Fibroblast of gingiva (primary cell): ENCODE data around the gene MAP4K3.

Experiments
- DNase-seq: peaks from one replicate; pipeline ENCODE4 v3.0.0-alpha.2; 2011; ENCODE audit warnings: low read depth

The MAP4K3 gene

DNA sequence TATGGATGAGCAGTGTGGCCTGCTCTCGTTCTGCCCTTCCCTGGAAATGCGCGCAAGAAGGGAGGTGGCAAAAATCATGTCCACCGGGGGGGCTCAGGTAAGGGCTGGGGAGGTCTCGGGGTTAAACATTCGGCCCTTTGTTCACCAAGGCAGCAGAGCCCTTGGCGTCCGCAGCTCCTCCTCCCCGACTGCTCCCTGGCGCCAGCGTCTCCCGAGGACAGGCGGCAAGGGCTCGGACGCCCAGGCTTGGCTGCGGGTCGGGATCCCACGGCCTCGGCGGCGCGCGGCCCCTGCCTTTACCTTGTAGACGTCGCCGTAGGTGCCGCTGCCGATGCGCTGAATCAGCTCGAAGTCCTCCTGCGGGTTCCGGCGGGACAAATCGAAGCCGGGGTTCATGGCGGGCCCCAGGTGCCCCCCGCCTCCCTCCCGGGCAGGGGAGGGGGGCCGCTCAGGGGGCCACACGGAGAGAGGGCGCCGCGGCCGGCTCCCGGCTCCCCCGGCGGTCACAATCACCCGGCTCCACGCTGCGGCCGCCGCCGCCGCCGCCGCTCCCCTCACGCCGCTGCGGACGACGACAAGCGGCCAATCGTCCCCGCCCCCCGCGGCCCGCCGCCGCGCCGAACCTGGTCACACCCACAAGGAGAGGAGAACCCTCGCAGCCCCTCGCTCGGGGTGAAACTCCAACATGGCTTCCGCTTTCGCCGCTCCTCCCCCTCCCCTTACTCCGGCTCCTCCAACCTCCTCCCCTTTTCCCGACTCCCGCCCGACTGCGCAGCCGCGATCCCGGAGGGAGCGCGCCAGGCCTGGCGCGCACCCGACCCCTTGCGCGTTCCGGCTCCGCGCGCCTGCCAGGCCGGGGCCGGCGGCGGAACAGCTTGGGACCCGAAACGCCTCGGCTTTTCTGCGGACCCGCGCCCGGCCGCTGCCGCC is at the start of gene MAP4K3:
Gene MAP4K3 (minus strand): TSS at position 694 of the 930 bp plus-strand sequence. CDS start 298 bp downstream, at position 396.
- DNase-seq = peak; percentile 91

DNA sequence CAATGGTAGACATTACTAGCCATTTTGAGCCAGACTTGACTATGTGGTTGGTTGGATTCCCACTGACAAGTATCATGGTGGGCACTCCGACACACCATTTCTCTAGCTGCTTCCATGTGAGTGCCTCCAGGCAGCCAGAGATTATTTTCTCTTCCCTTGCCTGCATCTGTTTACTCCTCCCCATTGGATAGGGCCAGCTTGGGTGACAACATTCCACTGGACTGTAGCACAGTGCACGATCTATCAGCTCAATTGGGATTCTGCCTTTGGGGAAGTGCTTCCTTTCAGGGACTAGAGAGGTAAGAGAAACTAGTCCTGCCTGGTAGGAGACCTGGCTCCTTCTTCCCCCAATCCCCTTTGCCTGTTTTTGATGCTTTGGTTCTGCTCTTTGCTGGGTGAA is 49.0 kb upstream of the MAP4K3 start:
- DNase-seq = no peak

DNA sequence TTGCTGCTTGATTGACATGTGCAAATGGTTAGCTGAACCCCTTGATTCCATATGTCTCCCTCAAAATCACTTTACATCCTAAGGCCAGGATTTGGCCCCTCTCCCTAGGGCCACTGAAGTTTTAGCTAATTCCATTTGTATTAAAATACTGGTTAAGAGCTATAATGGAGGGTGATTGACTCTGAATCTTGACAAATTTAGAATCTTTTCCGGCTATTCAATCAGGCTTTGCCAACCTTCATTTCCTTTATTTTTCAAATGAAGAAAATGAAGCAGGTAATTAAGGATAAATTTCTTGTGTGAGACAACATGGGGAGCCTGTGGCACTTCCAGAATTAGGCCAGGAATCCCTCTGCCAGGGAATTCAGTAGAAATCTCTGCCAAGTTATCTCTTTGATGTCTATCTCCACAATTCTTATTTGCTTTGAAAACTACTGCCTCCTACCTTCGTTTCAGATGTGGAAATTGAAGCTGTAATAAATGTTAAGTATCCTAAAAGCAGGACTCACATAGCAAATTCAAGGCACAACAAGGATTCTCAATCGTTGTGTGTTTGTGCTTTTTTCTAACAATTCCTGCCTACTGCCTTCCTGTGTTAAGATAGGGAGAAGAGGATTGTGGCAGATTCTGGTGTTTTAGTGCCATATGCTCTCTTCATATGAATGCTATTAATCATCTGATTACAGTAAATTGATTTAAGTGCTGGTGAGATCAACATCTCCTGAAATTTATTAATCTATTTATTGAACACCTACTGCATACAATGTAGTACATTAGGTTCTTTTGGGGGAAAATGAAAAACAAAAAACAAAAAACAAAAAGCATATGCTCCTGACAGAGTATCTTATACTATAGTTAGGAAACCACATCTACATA is 47.8 kb upstream of the MAP4K3 start:
- DNase-seq = no peak

DNA sequence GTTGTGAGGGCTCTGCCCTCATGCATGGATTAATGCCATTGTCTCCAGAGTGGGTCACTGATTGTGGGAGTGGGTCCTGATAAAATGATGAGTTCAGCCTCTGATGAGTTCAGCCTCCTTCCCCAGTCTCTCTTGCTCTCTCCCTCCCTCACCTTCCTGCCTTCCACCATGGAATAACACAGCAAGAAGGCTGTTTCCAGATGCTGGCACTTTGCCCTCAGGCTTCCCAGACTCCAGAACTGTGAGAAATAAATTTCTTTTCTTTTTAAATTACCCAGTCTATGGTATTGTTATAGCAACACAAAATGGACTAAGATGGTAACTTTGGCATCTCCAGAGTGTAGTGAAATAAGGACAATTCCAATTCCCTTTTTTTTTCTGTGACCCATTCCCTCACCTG is 47.1 kb upstream of the MAP4K3 start:
- DNase-seq = no peak

DNA sequence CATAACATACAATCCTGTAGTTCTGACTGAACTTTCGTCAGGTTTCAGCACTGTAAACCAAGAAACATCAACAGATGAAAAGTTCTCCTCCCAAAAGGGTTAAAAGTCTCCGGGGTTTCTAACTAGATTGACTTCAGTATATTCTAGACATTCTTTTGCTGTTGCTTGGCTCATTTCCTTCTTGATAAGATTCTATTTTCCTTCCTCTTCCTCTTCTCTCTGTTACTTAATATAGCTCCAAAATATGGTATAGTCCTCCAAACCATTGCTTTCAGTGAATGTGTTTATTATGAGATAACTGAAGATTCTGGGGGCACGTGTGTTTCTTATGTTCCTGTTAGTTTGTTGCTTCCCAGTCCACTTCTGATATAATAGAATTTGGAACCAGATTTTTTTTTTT is 46.4 kb upstream of the MAP4K3 start:
- no peak for DNase-seq

DNA sequence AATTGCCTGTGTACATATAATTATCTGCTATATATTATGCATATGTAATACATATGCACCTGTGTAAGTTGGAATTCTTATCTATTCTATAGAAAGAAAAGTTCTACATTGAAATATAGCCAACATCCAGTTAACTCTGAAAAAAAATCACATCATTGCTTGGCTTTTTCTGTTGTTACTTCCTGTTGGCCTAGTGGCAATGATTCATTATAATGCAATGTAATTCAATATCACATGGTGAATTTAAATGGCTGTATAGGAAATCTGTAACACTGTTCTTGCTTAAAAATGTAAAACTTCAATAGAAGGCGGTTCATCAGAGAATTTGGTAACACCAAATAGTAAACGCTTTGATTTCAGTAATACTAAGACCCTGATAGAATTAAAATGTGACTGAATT is 44.5 kb upstream of the MAP4K3 start:
- peak; percentile 63 for DNase-seq

DNA sequence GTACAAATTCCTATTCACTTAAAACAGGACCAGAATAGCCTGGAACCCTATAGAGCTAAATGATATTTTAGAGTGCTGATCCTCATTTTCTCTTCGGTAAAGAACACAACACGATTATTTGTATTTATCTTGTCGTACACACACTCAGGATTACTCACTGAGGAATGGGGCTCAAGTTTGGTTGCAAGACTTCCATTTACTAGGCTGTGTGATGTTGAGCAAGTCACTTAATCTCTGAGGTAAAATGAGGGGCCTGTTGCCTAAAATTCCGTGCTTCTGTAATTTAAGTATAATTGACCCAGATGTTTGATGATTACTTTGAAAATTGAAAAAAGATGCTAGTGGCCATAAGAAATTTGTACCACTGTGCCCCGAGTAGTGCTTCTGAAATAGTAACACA is 42.6 kb upstream of the MAP4K3 start:
- peak; percentile 75 for DNase-seq

DNA sequence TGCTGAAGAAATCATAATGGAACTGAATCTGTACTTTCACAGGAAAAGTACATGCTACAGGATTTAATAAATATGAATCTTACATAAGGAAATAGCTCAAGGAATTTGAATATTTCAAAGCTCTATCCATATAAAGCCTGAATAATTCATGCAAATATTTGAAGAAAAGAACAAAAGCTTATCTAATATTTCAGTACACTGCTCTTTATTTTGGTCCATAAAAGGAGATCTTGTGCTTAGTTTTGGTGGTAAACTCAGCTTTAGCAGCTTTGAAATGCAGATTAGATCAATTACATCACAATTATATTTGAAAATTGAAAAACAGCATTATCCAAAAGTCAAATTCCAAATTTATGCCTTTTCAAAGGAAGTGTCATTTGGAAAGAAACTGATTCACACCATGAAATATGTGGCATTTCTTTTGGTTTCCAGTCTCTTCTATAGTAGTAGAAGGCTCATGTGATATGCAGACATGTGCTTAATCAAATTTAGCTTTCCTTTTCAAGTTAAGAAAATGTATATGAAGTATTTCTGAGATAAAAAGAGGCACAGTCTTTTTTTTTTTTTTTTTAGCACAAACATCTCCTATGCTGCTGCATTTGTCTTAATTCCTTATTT is 42.1 kb upstream of the MAP4K3 start:
- DNase-seq = no peak

DNA sequence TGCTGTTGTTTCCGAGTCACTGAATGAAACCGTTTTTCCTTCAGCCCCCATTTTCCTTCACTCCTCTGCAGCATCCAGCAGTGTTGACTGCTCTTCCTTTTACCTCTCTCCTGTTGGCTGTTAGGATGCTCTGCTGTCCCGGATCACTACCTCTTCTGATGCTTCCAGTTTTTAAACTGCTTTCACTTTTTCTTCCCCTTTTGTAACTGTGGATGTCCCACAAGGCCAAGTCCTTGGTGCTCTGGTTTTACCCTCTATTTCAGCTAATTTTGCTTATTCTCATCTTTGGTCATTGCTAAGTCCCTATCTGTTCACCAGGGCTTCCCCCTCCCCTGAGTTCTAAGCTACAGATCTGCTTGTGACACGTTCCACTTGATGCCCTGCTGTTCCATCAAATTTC is 39.4 kb upstream of the MAP4K3 start:
- no peak for DNase-seq

DNA sequence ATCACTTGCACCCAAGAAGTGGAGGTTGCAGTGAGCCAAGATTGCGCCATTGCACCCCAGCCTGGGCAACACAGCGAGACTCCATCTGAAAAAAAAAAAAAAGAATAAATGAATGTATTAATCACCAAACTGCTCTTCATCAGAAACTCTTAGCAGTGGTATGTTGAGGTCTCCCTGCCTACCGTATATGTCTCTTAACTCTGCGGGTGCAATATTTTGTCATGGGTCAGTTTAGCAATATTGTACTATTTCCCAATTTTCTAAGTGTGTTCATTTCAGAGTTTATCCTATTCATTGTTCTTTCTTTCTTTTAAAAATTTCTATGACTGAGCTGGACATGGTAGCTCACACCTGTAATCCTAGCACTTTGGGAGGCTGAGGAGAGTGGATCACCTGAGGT is 37.9 kb upstream of the MAP4K3 start:
- DNase-seq = no peak

DNA sequence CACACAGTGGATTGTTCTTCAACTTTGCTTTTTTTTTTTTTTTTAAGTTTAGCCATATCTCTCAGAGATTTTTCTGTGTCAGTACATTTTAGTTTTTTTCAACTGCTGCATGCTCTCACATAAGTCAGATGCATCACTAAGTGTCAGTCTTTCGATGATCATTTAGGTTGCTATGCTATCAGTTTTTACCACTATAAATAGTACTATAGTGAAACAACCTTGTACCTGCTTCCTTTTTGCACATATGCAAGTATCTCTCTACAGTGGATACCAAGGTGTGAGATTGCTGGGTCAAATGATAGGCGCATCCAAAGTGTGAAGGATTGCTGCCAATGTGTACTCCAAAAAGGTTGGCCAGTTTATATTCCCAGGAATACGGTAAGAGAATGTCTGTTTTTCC is 33.5 kb upstream of the MAP4K3 start:
- DNase-seq = no peak

DNA sequence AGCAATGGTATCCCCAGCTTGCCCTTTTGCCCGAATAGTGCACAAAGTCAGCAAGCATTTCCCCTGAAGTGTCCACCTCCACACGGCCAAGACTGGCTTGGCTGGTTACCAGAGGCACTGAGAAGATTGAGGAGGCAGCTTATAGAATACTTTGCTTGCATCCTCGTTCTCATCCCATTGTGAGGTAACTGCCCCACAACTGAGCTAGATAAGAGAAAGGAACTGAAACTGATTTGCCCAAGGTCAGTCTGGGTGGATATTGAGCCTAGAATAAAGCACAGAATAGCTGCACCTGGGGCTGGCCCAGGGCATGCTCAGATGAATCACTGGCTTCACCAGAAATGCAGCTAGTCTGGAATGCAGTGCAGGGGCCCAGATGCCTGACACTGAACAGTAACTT is 32.7 kb upstream of the MAP4K3 start:
- no peak for DNase-seq

DNA sequence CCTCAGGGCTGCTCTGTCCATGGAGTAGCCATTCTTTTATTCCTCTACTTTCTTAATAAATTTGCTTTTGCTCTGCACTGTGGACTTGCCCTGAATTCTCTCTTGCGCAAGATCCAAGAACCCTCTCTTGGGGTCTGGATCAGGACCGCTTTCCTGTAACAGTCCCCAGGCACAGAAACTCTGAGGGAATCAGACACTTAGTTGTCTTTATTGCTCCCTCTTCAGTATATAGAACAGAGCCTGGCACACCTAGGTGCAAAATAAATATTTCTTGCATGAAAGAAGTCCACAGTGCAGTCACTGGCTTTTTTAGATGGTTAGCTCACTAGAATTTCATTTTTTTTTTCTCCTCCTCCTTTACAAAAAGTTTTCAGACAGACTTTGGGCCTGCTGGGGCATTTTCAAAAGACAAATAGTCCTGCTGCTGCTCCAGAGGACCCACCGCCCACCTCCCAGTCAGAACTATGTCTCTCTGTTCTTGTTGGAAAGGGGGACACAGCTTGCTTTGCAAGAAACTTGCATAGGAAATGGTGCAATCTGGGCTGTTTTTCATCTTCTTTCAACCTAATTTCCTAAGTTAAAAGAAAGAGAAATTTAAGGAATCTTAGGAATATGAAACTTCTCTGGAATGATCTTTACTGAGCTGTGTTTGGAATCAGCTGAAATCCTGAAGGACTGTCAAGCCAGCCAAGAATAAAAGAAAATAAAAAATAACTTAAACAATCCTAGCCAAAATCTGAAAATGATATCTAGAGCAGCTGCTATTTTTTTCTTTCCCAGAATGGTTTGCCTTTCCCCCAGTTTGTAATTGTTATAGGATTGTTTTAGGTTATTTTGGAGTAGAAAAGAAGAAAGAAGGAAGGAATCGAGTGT is 31.7 kb upstream of the MAP4K3 start:
- peak; percentile 78 for DNase-seq

DNA sequence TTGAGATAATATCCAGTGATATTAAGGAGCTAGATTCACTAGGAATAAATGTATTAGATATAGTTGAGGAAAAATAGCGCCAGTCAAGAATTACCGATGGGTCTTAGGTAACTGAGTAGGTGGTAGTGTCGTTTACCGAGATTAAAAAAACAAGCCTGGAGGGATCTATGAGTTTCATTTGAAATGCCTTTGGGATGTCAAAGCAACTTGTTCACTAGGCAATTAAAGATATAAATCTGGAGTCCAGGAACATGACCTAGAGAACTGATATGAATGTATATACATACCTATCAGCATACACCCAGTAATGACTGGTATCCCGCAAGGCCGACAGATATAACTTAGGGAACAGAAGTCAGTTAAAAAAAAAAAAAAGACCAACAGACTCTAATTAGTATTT is 29.2 kb upstream of the MAP4K3 start:
- DNase-seq = no peak

DNA sequence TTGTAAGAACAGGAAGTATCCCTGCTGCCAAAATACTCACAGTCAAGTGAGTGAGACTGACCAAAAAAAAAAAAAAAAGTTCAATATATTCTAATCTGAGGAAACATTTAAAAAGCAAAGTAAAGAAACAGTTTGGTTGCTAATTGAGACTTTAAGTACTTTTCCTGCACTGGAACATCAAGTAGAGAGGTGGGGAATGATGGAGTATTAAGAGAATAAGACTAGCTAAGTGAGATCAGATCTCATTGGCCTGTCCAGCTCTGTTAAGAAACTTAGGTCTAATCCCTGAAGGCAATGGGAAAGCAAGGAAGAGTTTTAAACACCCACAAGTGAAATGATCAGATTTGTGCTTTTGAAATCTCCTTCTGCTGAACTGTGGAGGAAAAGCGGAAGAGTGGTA is 27.8 kb upstream of the MAP4K3 start:
- no peak for DNase-seq

DNA sequence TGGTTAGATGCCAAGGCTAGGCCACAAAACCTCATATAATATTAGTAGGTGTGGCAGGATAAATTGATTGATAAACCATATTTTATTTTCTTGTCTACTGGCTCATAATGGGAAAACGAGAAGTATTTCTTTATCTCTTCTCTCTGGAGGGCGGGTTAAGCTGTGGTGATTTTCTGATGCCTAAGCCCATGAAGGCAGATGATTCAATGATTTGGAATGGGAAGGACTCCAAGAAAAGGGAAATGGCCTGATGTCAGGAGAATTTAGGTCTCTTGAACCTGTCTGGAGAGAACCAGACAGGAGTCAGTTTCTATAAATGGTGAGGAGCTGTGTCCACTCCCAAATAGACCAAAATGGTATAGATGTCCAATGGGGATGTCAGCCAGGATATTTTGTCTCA is 18.7 kb upstream of the MAP4K3 start:
- DNase-seq = no peak

DNA sequence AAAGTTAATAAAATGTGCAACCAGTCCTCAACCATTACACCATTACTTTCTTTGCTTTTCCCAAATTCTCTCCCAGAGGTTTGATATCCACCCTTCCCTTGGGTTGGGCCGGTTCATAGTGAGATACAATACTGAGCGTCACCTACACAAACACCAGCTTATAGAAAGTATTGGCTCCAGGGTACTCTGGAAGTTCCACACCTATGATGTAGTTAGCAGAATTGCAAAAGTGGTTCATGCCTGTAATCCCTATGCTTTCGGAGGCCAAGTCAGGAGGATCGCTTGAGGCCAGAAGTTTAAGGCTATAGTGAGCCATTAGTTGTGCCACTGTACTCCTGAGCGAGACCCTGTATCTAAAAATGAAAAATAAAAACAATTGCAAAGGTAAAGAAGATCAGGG is 15.3 kb upstream of the MAP4K3 start:
- DNase-seq = no peak

DNA sequence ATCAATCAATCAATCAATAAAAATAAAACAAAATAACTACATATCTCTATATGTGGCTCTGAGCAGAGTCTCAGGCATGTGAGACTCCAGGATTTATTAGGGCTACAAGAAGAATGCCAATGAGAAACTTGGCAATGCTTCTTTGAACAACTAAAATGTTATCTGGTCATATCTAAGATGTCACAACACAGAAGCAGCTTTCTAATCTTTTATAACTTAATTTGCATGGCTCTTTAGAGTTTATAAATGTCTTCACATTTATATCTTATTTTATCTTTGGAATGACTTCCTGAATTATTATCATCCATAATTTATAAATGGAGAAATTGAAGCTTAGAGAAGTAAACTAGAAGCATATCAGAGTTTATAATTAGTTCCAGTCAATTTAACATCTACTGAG is 14.9 kb upstream of the MAP4K3 start:
- DNase-seq = no peak

DNA sequence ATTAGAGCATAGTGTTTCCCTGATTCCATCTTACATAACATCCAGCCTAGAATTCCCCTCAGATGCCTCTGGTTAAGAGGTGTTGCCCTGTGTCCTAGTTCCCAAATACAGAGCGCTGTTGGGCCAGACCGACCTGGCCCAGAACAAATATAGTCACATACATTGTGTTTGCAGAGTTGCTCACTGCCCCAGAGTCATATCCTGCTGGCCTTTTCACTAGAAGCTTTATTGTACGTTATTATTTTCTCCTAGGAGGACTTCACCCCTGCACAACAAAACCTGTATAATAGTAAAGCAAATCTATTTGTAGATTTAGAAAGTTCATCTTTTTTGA is 11.1 kb upstream of the MAP4K3 start:
- no peak for DNase-seq

DNA sequence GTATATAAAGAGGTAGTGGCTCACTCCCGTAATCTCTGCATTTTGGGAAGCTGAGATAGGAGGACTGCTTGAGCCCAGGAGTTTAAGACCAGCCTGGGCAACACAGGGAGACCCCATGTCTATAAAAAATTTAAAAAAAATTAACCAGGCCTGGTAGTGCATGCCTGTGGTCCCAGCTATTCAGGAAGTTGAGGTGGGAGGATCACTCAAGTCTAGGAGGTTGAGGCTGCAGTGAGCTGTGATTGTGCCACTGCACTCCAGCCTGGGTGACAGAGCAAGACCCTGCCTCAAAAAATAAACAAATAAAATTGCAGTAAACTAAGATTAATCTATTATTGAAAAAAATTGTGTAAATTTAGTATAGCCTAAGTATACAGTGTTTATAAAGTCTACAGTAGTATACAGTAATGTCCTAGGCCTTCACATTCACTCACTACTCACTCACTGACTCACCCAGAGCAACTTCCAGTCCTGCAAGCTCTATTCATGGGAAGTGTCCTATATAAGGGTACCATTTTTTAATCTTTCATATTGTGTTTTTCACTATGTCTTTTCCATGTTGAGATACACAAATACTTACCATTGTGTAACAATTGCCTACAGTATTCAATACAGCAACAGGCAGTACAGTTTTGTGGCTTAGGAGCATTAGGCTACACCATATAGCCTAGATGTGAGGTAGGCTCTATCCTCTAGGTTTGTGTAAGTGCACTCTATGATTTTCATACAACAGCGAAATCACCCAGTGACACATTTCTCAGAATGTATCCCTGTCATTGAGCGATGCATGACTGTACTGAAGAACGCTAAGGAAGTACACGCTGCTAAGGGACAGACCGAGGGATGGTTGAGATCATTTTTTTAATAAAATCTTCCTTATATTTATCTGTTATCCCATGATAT is 10.4 kb upstream of the MAP4K3 start:
- DNase-seq = no peak

DNA sequence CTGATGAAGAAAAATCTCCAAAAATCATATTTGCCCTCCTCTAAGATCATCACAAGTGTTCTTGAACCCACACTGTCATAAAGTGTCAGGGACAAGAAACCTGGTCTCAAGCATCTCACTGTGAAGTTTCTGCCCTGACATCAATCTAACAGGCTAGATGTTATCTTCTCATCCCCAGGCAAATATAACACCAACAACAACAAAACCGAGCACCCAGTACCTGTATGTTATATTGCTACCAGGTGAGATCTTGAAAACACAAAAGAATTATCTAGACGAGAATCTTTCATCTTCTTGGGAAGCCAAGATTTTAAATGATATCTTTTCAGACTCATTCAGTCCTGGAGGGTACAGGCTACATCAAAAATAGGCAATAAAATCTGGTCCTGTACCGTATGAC is 8.8 kb upstream of the MAP4K3 start:
- DNase-seq = no peak
